Urinary bladder (tissue), 4 donors: ENCODE results near the gene CLIC3. TPM values are rescaled to one million over a fixed set of nuclear protein-coding genes. Genes with fewer than 3 reads are reported as not detected.
A peak's percentile ranks its signal among the peaks of the same experiment; 100 is the strongest.

Source experiments
- DNase-seq: peaks from one replicate; pipeline ENCODE4 v3.0.0-alpha.2; 2015; ENCODE audit errors: extremely low spot score
- H3K27ac ChIP-seq: one replicate; pipeline ENCODE4 v1.5.1; 2013; ENCODE audit warnings: low read depth, mild to moderate bottlenecking, moderate library complexity
- H3K36me3 ChIP-seq: one replicate; pipeline ENCODE4 v1.6.1; 2013; ENCODE audit warnings: mild to moderate bottlenecking, moderate library complexity; ENCODE audit not compliant: insufficient read depth
- H3K4me1 ChIP-seq: one replicate; pipeline ENCODE4 v1.6.1; 2013; ENCODE audit warnings: mild to moderate bottlenecking, moderate library complexity; ENCODE audit not compliant: insufficient read depth
- H3K4me3 ChIP-seq: one replicate; pipeline ENCODE4 v1.5.1; 2013; ENCODE audit warnings: low read depth, low read length
- WGBS: extraction: QIAGEN DNeasy Blood & Tissue Kit; methylation state at CpG from one replicate; pipeline ENCODE4 v1.1.7; 2013; 5-methylcytosine and 5-hydroxymethylcytosine counted together
- polyA plus RNA-seq: library from polyadenylated mRNA; stranded (reverse); fragments of 200-250 nt; gene quantifications from one replicate; pipeline ENCODE4 v1.2.3, GENCODE V29; 2013
- total RNA-seq: library from RNA; depleted of rRNA; stranded (reverse); fragments of >200 nt; gene quantifications from one replicate; pipeline ENCODE4 v1.2.3, GENCODE V29; 2014
- donor health status: healthy with polysubstance abuse.
- donor health status: healthy.

Gene CLIC3
- total and polyA plus RNA-seq, 2 donors, result 3.6 to 11.0 TPM

- Histone ChIP-seq H3K4me3 (no peak overlapping the region), H3K36me3 (no peaks in the 10 kb centered on the region), H3K4me1 (no peaks in the 10 kb centered on the region), H3K27ac (no peak overlapping the region)
- DNase-seq, result no peak
- WGBS, result 88% methylated on average over 16 of the region's 16 CpGs
Observed at GRCh38 chr9:136980669-136981478, 15.5 kb downstream of the CLIC3 start.

GRCh38 chr9:136979769-136980587 is 16.4 kb downstream of the CLIC3 start:
- Histone ChIP-seq H3K27ac (no peak overlapping the region), H3K36me3 (no peaks in the 10 kb centered on the region), H3K4me3 (no peak overlapping the region), H3K4me1 (no peaks in the 10 kb centered on the region)
- DNase-seq, result no peak
- 89% methylated on average over 26 of the region's 26 CpGs for WGBS

GRCh38 chr9:136978865-136979544 is 17.4 kb downstream of the CLIC3 start:
- no peak overlapping the region for H3K4me3 ChIP-seq
- 52% methylated on average over 41 of the region's 41 CpGs for WGBS
- no peak for DNase-seq
- no peaks in the 10 kb centered on the region for H3K36me3 ChIP-seq
- H3K4me1 ChIP-seq, result no peaks in the 10 kb centered on the region
- no peak overlapping the region for H3K27ac ChIP-seq

GRCh38 chr9:136978073-136978864 is 18.1 kb downstream of the CLIC3 start:
- no peaks in the 10 kb centered on the region for H3K4me1 ChIP-seq
- H3K27ac ChIP-seq, result no peak overlapping the region
- peak overlapping the region; percentile 27 for H3K4me3 ChIP-seq
- 3% methylated on average over 78 of the region's 78 CpGs for WGBS
- no peaks in the 10 kb centered on the region for H3K36me3 ChIP-seq
- no peak for DNase-seq

GRCh38 chr9:136977649-136978072 is 18.7 kb downstream of the CLIC3 start:
- WGBS, result 12% methylated on average over 33 of the region's 33 CpGs
- Histone ChIP-seq H3K36me3 (no peaks in the 10 kb centered on the region), H3K27ac (no peak overlapping the region), H3K4me1 (no peaks in the 10 kb centered on the region), H3K4me3 (peak overlapping the region; percentile 27)
- no peak for DNase-seq

- Histone ChIP-seq H3K4me1 (no peaks in the 10 kb centered on the region), H3K4me3 (peak within 1 kb of the TSS; percentile 27), H3K36me3 (no peaks in the 10 kb centered on the region), H3K27ac (no peak within 1 kb of the TSS)
- DNase-seq, result no peak
- WGBS, result 66% methylated on average over 10 of the region's 10 CpGs
Observed at GRCh38 chr9:136977223-136977622, 19.1 kb downstream of the CLIC3 start, which contains the start of gene PTGDS. Gene PTGDS (plus strand): TSS chr9:136977504. CDS start chr9:136977579, 75 bp downstream.

- Histone ChIP-seq H3K27ac (no peak overlapping the region), H3K36me3 (no peaks in the 10 kb centered on the region), H3K4me3 (no peak overlapping the region), H3K4me1 (no peaks in the 10 kb centered on the region)
- WGBS, result 59% methylated on average over 14 of the region's 14 CpGs
- DNase-seq, result no peak
Observed at GRCh38 chr9:136975644-136976043, 20.7 kb downstream of the CLIC3 start.

GRCh38 chr9:136974817-136975535 is 21.4 kb downstream of the CLIC3 start:
- Histone ChIP-seq H3K27ac (no peak overlapping the region), H3K36me3 (no peaks in the 10 kb centered on the region), H3K4me1 (no peaks in the 10 kb centered on the region)

GRCh38 chr9:136973618-136974617 is 22.4 kb downstream of the CLIC3 start:
- Histone ChIP-seq H3K27ac (no peak overlapping the region), H3K4me1 (no peaks in the 10 kb centered on the region), H3K4me3 (no peak overlapping the region), H3K36me3 (no peaks in the 10 kb centered on the region)
- DNase-seq, result no peak
- 84% methylated on average over 29 of the region's 29 CpGs for WGBS

More at GRCh38 chr9:136974817-136975535, 21.4 kb downstream of the CLIC3 start:
- 63% methylated on average over 15 of the region's 15 CpGs for WGBS
- H3K4me3 ChIP-seq, result no peak overlapping the region
- DNase-seq, result no peak

- no peak overlapping the region for H3K27ac ChIP-seq
- H3K4me1 ChIP-seq, result no peaks in the 10 kb centered on the region
- H3K36me3 ChIP-seq, result no peaks in the 10 kb centered on the region
- 69% methylated on average over 13 of the region's 13 CpGs for WGBS
- H3K4me3 ChIP-seq, result no peak overlapping the region
- no peak for DNase-seq
Observed at GRCh38 chr9:136972743-136973142, 23.6 kb downstream of the CLIC3 start.

- no peak for DNase-seq
- H3K4me3 ChIP-seq, result no peak overlapping the region
- H3K36me3 ChIP-seq, result no peaks in the 10 kb centered on the region
- H3K4me1 ChIP-seq, result no peaks in the 10 kb centered on the region
- no peak overlapping the region for H3K27ac ChIP-seq
- WGBS, result 83% methylated on average over 11 of the region's 11 CpGs
Observed at GRCh38 chr9:136972335-136972734, 24.0 kb downstream of the CLIC3 start.
